ENCODE measurements around the gene CCDC142.

DNA sequence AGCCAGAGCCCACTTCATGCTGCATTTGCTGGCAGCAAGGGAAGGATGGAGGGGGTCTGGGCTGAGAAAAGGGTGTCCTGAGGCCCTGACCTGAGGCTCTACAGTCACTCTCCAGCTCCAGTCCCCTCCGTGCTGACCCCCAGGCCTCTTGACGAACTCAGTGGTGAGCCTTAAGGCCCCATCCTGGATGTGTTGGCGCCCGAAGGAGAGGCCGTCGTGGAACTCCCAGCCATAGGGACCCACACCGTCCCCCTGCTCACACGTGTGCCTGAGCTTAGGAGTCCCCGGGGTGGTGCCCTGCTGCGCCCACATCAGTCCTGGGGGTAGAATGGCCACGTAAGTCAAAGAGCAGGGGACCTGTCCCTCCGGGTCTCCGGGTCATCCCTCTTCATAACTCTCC is 18.4 kb downstream of the CCDC142 start:
- TF ChIP-seq, protein P1, sequence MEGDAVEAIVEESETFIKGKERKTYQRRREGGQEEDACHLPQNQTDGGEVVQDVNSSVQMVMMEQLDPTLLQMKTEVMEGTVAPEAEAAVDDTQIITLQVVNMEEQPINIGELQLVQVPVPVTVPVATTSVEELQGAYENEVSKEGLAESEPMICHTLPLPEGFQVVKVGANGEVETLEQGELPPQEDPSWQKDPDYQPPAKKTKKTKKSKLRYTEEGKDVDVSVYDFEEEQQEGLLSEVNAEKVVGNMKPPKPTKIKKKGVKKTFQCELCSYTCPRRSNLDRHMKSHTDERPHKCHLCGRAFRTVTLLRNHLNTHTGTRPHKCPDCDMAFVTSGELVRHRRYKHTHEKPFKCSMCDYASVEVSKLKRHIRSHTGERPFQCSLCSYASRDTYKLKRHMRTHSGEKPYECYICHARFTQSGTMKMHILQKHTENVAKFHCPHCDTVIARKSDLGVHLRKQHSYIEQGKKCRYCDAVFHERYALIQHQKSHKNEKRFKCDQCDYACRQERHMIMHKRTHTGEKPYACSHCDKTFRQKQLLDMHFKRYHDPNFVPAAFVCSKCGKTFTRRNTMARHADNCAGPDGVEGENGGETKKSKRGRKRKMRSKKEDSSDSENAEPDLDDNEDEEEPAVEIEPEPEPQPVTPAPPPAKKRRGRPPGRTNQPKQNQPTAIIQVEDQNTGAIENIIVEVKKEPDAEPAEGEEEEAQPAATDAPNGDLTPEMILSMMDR (IDR thresholded peaks at IDR 0.05) = no peak
- TF ChIP-seq, protein P2, sequence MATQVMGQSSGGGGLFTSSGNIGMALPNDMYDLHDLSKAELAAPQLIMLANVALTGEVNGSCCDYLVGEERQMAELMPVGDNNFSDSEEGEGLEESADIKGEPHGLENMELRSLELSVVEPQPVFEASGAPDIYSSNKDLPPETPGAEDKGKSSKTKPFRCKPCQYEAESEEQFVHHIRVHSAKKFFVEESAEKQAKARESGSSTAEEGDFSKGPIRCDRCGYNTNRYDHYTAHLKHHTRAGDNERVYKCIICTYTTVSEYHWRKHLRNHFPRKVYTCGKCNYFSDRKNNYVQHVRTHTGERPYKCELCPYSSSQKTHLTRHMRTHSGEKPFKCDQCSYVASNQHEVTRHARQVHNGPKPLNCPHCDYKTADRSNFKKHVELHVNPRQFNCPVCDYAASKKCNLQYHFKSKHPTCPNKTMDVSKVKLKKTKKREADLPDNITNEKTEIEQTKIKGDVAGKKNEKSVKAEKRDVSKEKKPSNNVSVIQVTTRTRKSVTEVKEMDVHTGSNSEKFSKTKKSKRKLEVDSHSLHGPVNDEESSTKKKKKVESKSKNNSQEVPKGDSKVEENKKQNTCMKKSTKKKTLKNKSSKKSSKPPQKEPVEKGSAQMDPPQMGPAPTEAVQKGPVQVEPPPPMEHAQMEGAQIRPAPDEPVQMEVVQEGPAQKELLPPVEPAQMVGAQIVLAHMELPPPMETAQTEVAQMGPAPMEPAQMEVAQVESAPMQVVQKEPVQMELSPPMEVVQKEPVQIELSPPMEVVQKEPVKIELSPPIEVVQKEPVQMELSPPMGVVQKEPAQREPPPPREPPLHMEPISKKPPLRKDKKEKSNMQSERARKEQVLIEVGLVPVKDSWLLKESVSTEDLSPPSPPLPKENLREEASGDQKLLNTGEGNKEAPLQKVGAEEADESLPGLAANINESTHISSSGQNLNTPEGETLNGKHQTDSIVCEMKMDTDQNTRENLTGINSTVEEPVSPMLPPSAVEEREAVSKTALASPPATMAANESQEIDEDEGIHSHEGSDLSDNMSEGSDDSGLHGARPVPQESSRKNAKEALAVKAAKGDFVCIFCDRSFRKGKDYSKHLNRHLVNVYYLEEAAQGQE (IDR thresholded peaks at IDR 0.05; ENCODE audit: insufficient read depth in 1 of 2, low read depth in 2 of 2, low read length in 1 of 2) = no peak
- TF ChIP-seq SIN3A (IDR thresholded peaks at IDR 0.05; ENCODE audit: borderline replicate concordance, insufficient read depth, low read depth, low read length) (no peak), POLR2AphosphoS5 (IDR thresholded peaks at IDR 0.05; ENCODE audit: low read depth, low read length) (no peak)
